NCI-H2107 (cell line): ENCODE results near the gene ADARB2.
A peak's percentile ranks its signal among the peaks of the same experiment; 100 is the strongest.
"Not testable (repeated sequence)": the region's sequence is repeated elsewhere in the genome, so short reads cannot be mapped to it uniquely, and the experiment has no call there.

ENCODE experiments used
- DNase-seq: peaks from one replicate; lab custom pipeline; 2025; lab: John Stamatoyannopoulos, UW

Gene ADARB2

DNA sequence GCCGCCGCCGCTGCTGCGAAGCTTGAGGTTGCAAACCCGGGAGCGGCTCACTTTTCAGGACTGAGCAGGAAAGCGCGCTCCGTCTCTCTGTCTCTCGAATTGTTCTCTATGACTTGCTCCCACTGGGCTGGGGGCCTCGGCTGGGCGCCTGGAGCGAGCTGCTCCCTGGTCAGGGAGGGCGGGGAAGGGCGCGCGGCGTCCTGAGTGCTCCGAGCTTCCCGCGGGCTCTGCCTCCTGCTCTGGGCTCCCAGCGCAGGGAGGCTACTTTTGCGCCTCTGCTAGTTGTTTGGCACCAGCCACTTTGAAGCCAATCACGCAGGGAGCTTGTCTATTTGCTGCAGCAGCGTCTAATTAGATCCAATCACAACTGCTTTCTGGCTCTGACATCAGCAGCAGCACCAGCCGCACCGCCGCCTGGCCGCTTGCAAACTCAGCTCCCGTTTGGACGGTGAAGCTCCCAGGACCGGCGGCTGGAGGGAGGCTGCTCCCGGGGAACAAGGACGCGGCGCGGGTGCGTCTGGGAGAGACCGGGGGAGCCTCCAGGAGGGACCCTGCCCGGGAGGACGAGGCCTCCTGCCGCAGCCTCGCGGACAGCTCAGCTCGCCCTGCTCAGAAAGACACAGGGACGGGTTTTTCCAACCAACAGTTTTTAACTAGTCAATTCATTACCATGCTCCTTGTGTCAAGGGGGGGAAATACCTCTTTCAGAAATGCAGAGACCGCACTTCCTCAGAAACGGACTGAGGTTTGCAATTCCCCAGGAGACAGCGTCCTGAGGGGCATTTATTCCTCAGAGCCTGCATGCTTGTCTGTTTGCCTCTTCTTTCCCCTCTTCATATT, at the start of gene ADARB2:
Gene ADARB2, minus strand, starts transcription at position 304 of the 840 bp plus-strand sequence.
- peak; percentile 75 for DNase-seq

DNA sequence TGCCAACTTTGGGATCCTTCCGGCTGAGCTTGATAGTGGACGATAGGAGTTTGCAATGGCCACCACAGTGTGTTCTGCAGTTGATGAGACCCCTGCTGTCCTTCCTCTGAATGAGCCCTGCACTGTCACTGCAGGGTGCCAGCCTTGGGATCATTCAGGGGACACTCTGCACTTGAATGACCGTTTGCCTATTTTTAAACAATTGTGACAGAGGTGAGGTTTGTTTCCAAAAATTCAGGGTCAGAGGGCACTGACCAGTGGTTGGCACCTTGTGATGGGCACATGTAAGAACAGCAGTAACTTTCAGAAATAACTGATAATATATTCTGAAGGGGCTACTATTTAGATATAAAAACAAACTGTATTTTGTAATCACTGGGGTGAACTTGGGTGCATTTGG, 48.5 kb upstream of the ADARB2 start:
- no peak for DNase-seq

DNA sequence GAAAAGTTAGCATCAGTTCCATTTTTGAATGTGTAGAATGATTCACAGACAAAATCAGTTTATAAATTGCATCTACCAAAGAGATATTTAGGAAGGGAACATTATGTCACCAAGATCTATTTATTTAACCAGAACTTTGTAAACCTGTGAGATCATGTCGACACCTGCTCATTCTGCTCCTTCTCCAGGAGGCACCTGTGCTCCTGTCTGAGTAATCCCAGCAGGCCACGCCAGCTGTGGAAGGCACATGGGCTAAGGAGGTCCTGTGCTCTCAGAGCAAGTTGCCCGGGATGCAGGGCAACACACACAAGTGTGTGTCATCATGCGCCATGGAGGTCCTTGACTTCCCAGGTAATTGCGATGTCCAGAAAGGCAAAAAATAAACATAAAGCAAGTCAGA, 45.5 kb upstream of the ADARB2 start:
- DNase-seq, result no peak

- DNase-seq, result no peak
Observed at GRCh38 chr10:1779796-1780195, 42.5 kb upstream of the ADARB2 start.

GRCh38 chr10:1778375-1778969, 41.1 kb upstream of the ADARB2 start:
- no peak for DNase-seq

- no peak for DNase-seq
Observed at GRCh38 chr10:1776127-1776662, 38.9 kb upstream of the ADARB2 start.

DNA sequence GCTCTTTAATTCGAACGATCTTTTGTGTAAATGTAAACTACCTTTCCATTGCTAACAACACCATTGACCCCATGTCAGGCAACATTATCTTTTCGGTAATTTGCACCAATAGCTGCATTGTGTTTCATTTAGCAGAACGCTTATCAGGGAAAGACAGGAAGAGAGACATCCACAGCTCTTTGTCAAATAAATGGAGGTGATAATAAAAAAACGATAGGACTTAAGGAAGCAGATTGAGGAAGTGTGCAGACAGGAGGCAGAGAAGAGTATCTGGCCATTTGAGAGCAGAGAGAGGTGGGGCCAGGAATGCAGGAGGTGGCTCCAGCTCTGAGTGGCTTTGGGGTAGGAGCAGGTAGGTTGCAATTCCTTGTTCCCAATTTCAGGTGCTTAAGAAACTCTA, 37.5 kb upstream of the ADARB2 start:
- no peak for DNase-seq

GRCh38 chr10:1773204-1773603, 35.9 kb upstream of the ADARB2 start:
- not testable (repeated sequence) for DNase-seq

DNA sequence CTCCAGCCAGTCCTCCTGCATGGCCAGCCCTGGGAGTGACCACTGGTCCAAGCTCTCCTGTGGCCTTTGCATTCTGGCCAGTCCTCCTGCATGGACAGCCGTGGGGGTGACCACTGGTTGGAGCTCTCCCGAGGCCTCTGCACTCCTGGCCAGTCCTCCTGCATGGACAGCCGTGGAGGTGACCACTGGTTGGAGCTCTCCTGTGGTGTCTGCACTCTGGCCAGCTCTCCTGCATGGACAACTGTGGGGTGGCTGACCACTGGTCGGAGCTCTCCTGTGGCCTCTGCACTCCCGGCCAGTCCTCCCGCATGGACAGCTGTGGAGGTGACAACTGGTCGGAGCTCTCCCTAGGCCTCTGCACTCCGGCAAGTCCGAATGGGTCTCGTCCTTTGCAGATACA, 28.7 kb upstream of the ADARB2 start:
- DNase-seq, result no peak

DNA sequence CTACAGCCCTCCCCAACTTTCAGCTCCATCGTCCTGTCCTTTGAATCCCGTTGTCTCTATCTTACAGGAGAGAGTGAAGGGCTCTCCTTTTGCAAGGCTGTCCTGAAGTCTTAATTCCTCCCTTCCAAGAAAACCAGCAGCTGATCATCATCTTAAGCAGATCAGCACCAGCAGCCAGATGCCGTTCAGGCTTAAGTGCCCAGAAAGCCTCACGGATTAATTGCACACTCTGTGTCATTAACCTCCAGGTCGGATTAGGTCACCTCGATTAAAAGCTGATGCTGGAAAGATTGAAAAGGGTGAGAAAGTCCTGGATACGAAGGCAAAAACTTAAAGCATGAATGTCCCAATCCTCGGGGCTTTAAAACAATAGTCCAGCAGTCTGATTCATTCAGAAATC, 24.8 kb upstream of the ADARB2 start:
- DNase-seq, result no peak

DNA sequence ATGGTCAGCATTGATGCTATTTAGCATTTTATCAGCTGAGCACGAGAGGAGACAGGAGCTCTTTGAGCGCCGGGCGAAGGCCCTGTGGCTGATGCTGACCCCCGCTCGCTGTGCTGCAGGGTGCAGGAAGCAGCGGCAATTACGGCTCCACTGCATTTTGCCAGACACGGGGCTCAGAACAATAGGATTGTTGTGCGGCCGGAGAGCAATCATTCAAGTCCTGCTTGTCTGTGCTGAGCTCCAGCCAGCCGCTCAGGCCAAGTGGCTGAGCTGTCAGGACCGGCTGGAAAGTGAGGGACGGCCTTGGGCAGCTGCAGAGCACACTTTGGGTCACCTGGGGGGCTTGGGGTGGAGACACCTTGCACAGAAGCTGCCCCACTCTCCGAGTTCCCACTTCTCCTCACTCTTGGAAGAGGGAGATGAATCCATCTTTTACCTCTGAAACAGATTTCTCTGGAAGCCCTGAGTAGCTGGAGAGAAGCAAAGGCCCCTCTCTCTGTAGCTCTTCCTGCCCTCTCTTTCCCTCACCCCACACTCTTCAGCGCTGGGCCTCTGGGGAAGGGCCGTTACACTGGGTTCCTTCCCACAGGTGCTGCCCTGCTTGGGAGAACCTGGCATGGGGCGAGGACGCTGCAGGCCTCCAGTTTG, 17.3 kb upstream of the ADARB2 start:
- no peak for DNase-seq

DNA sequence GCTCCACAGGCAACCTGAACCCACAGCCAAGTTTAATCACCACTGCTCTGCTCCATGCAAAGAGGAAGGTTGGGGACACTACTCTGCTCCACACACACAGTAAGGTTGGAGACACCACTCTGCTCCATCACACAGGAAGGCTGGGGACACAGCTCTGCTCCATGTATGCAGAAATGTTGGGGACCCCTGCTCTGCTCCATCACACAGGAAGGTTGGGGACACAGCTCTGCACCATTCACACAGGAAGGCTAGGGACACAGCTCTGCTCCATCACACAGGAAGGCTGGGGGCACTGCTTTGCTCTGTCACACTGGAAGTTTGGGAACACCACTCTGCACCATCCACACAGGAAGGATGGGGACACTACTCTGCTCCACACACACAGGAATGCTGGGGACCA, 14.8 kb upstream of the ADARB2 start:
- DNase-seq, result no peak

GRCh38 chr10:1747590-1748157, 10.3 kb upstream of the ADARB2 start:
- DNase-seq, result no peak

GRCh38 chr10:1746796-1747195, 9.5 kb upstream of the ADARB2 start:
- DNase-seq, result no peak

- DNase-seq, result no peak
Observed at GRCh38 chr10:1745780-1746456, 8.6 kb upstream of the ADARB2 start.

DNA sequence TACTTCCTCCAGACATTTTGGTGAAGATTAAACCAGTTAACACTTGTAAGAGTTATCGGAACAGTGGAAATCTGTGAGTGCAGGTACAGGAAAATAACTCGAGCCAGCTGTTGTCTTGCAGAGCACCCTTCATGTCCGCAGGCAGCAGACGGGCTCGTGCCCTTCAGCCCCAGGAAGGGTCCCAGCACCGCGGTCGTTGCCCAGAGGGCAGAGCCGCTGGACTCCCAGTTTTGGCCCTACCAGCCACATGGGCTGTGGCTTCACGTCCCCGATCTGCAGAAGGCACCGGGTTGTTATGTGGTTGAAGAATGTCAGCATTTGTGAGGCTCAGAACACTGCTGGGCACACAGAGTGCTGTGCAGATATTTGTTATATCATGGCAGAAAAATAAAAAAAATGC, 7.2 kb upstream of the ADARB2 start:
- no peak for DNase-seq

GRCh38 chr10:1743141-1743540, 5.8 kb upstream of the ADARB2 start:
- DNase-seq, result no peak

DNA sequence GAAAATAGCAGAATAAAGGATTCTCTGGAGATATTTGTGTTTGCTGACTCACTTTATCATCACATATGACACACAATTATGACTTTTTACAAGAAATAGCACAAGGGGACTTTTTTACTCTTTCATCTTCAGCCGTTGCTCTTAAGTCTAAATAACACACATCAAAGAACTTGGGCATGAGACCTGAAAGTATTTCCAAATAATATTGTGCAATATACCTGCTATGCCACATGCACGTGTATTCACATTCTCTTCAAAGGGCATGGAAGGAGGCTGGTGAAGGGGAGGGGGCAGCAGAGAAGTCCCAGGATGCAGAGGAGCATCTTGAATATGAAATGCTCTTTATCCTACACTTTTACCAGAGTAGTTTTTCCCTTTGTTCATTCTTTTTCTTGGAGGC, 4.1 kb upstream of the ADARB2 start:
- DNase-seq, result no peak

GRCh38 chr10:1739751-1740150, 2.4 kb upstream of the ADARB2 start:
- DNase-seq, result peak; percentile 8

DNA sequence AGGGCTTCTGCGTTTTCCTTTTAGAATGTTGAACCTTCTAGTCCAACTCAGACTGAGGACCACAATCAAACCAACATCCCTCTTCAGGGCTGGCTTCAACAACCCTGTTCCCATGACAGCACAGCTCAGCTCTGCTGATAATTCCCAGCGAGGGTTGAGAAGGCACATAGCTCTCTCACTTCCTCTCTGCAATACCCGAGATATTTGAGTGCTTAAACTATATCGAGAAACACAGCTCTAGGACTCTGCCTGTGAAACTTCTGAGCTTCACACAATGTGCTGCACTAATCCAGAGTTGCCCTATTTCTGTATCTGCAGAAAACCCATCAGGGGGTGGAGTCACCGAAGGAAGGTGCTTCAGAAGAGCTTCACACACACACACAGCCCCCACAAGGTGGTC, 1.6 kb upstream of the ADARB2 start:
- DNase-seq, result peak; percentile 13

DNA sequence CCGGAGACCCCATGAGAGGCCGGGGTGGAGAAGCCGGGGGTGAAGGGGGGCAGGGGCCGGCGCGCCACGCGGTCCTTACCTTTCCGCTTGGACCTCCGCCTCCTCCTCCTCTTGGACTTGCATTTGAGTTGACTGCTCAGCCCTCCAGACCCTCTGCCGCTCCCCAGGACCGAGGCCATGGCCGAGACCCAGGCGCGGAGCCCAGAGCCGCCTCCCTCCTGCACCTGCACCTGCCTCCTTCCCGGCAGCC, 428 bp downstream of the ADARB2 start:
- no peak for DNase-seq
